Measurements from ENCODE around the gene DMRT2.

The DMRT2 gene

GRCh38 chr9:1047591-1048230, 2.4 kb upstream of the DMRT2 start:
- Histone ChIP-seq H3K9me3 (ENCODE audit: insufficient read depth, low read depth, low read length) (no peaks in the 10 kb centered on the region), H4K20me1 (ENCODE audit: insufficient read depth, low read length, poor library complexity, severe bottlenecking) (no peaks in the 10 kb centered on the region), H3K79me2 (ENCODE audit: insufficient read depth, low read length) (no peaks in the 10 kb centered on the region), H3K9me2 (replicated peaks; ENCODE audit: low read depth, low read length) (no peaks in the 10 kb centered on the region), H3K9ac (ENCODE audit: low read depth, low read length, poor library complexity, severe bottlenecking) (peak overlapping the region; percentile 40), H3K36me3 (ENCODE audit: insufficient read depth, low read length) (no peaks in the 10 kb centered on the region), H3F3A (ENCODE audit: low read depth) (no peaks in the 10 kb centered on the region), H2AFZ (ENCODE audit: low read length) (peak overlapping the region; percentile 85), H3K4me2 (ENCODE audit: low read depth, low read length, poor library complexity, severe bottlenecking) (peak overlapping the region; percentile 45), H3K27me3 (ENCODE audit: insufficient read depth, low read length, poor library complexity, severe bottlenecking) (no peaks in the 10 kb centered on the region), H3K4me1 (ENCODE audit: insufficient read depth, low read length, poor library complexity, severe bottlenecking) (peaks cover 5% of the 10 kb centered on the region), H3K4me3 (ENCODE audit: low read length, poor library complexity, severe bottlenecking) (peak overlapping the region; percentile 44)
- no peak for TF ChIP-seq EZH2phosphoT487 (IDR thresholded peaks at IDR 0.05; ENCODE audit: borderline replicate concordance)
- no peak for TF ChIP-seq CTCF (conservative IDR thresholded peaks at IDR 0.05; ENCODE audit: low read length)

- Histone ChIP-seq H3K4me2 (ENCODE audit: low read depth, low read length, poor library complexity, severe bottlenecking) (peak overlapping the region; percentile 45), H4K20me1 (ENCODE audit: insufficient read depth, low read length, poor library complexity, severe bottlenecking) (no peaks in the 10 kb centered on the region), H3K9me2 (replicated peaks; ENCODE audit: low read depth, low read length) (no peaks in the 10 kb centered on the region), H3K9me3 (ENCODE audit: insufficient read depth, low read depth, low read length) (no peaks in the 10 kb centered on the region), H3K4me1 (ENCODE audit: insufficient read depth, low read length, poor library complexity, severe bottlenecking) (peaks cover 5% of the 10 kb centered on the region), H3F3A (ENCODE audit: low read depth) (no peaks in the 10 kb centered on the region), H2AFZ (ENCODE audit: low read length) (peak overlapping the region; percentile 85), H3K4me3 (ENCODE audit: low read length, poor library complexity, severe bottlenecking) (peak overlapping the region; percentile 44), H3K79me2 (ENCODE audit: insufficient read depth, low read length) (no peaks in the 10 kb centered on the region), H3K9ac (ENCODE audit: low read depth, low read length, poor library complexity, severe bottlenecking) (peak overlapping the region; percentile 40), H3K36me3 (ENCODE audit: insufficient read depth, low read length) (no peaks in the 10 kb centered on the region), H3K27me3 (ENCODE audit: insufficient read depth, low read length, poor library complexity, severe bottlenecking) (no peaks in the 10 kb centered on the region)
- no peak for TF ChIP-seq EZH2phosphoT487 (IDR thresholded peaks at IDR 0.05; ENCODE audit: borderline replicate concordance)
- TF ChIP-seq CTCF (conservative IDR thresholded peaks at IDR 0.05; ENCODE audit: low read length) = no peak
Observed at GRCh38 chr9:1048231-1048619, 1.9 kb upstream of the DMRT2 start.

- Histone ChIP-seq H3K9me2 (replicated peaks; ENCODE audit: low read depth, low read length) (no peaks in the 10 kb centered on the region), H4K20me1 (ENCODE audit: insufficient read depth, low read length, poor library complexity, severe bottlenecking) (no peaks in the 10 kb centered on the region), H3K4me1 (ENCODE audit: insufficient read depth, low read length, poor library complexity, severe bottlenecking) (peaks cover 5% of the 10 kb centered on the region), H3F3A (ENCODE audit: low read depth) (no peaks in the 10 kb centered on the region), H3K4me3 (ENCODE audit: low read length, poor library complexity, severe bottlenecking) (no peak overlapping the region), H3K4me2 (ENCODE audit: low read depth, low read length, poor library complexity, severe bottlenecking) (no peak overlapping the region), H3K9ac (ENCODE audit: low read depth, low read length, poor library complexity, severe bottlenecking) (no peak overlapping the region), H3K79me2 (ENCODE audit: insufficient read depth, low read length) (no peaks in the 10 kb centered on the region), H3K9me3 (ENCODE audit: insufficient read depth, low read depth, low read length) (no peaks in the 10 kb centered on the region), H3K36me3 (ENCODE audit: insufficient read depth, low read length) (no peaks in the 10 kb centered on the region), H3K27me3 (ENCODE audit: insufficient read depth, low read length, poor library complexity, severe bottlenecking) (no peaks in the 10 kb centered on the region), H2AFZ (ENCODE audit: low read length) (no peak overlapping the region)
- TF ChIP-seq CTCF (conservative IDR thresholded peaks at IDR 0.05; ENCODE audit: low read length) (no peak), EZH2phosphoT487 (IDR thresholded peaks at IDR 0.05; ENCODE audit: borderline replicate concordance) (no peak)
Observed at GRCh38 chr9:1048811-1049210, 1.3 kb upstream of the DMRT2 start.
